Endothelial cell of umbilical vein (primary cell): ENCODE measurements around the gene PSD2. TPM values are rescaled to one million over a fixed set of nuclear protein-coding genes. Genes with fewer than 3 reads are reported as not detected.

ENCODE experiments used
- BruUV-seq: library from RNA; stranded (reverse); fragments of 400-500 nt; replicated peaks from 2 replicates; lab custom pipeline; 2021; lab: Mats Ljungman, UMichigan
- CTCF ChIA-PET: fragments of 300-600, 350-600 bp; sonication (Branson Sonifier 250); formaldehyde crosslinking; loops from one replicate; lab custom pipeline; 2021; ENCODE audit warnings: antibody characterized with exemption, inconsistent platforms; lab: Charles Lee
- POLR2A ChIA-PET: fragments of 300-600, 350-600 bp; sonication (Branson Sonifier 250); formaldehyde crosslinking; loops from one replicate; lab custom pipeline; 2021; ENCODE audit warnings: antibody characterized with exemption, inconsistent platforms; lab: Charles Lee
- DNase-seq: peaks from one replicate; pipeline ENCODE4 v3.0.0-alpha.2; 2011; ENCODE audit warnings: low read depth, low spot score
- FAIRE-seq: peaks from 2 replicates; lab custom pipeline; 2011; peaks lifted over from hg19 to GRCh38; lab: Jason Lieb, UNC
- H2AFZ ChIP-seq: 2 replicates; pipeline ENCODE4 v1.6.0; 2012; ENCODE audit warnings: low read depth, low read length, control low read depth, inconsistent platforms
- H3K27ac ChIP-seq: 2 replicates; pipeline ENCODE4 v1.5.1; 2011; ENCODE audit warnings: low read depth, mild to moderate bottlenecking, control low read depth, low read length, moderate library complexity; ENCODE audit not compliant: insufficient read depth
- H3K27me3 ChIP-seq, 2 experiments: 2 replicates each; pipeline versions ENCODE4 v1.6.0 to v1.6.1; 2011; ENCODE audit warnings: low read length in 2 of 2, mixed read lengths in 1 of 2; ENCODE audit not compliant: control insufficient read depth in 2 of 2, insufficient read depth in 2 of 2
- H3K36me3 ChIP-seq, 2 experiments: 2 replicates in 1 of 2; 3 replicates in 1 of 2; pipeline ENCODE4 v1.5.1; 2011; ENCODE audit warnings: low read length in 2 of 2, mild to moderate bottlenecking in 1 of 2, moderate library complexity in 1 of 2; ENCODE audit not compliant: control insufficient read depth in 2 of 2, insufficient read depth in 2 of 2; ENCODE audit errors: extremely low read depth in 1 of 2
- H3K4me1 ChIP-seq: 3 replicates; pipeline ENCODE4 v1.5.1; 2011; ENCODE audit warnings: mild to moderate bottlenecking, low read length; ENCODE audit not compliant: control insufficient read depth, insufficient read depth; ENCODE audit errors: extremely low read depth
- H3K4me2 ChIP-seq: 2 replicates; pipeline ENCODE4 v1.6.1; 2011; ENCODE audit warnings: low read length, control low read depth, mixed read lengths; ENCODE audit not compliant: insufficient read depth
- H3K4me3 ChIP-seq, 3 experiments: fragments of 200-600 bp in 1 of 3; sonication (generic), shearing (Covaris generic) in 1 of 3; replicated peaks in 1 of 3; 2 replicates each; pipeline ENCODE4 v1.5.1; 2011 to 2016; ENCODE audit warnings: control low read depth in 3 of 3, low read length in 3 of 3, mild to moderate bottlenecking in 2 of 3, inconsistent platforms in 1 of 3, low read depth in 1 of 3, moderate library complexity in 1 of 3; ENCODE audit not compliant: insufficient read depth in 1 of 3
- H3K79me2 ChIP-seq: 2 replicates; pipeline ENCODE4 v1.6.0; 2012; ENCODE audit warnings: low read length, inconsistent platforms; ENCODE audit not compliant: control insufficient read depth, insufficient read depth
- H3K9ac ChIP-seq: replicated peaks from 2 replicates; pipeline ENCODE3; 2011; ENCODE audit warnings: low read length, control low read depth; ENCODE audit not compliant: insufficient read depth; ENCODE audit errors: extremely low read depth
- H3K9me1 ChIP-seq: replicated peaks from 3 replicates; pipeline ENCODE4 v1.6.0; 2011; ENCODE audit warnings: mild to moderate bottlenecking, low read length; ENCODE audit not compliant: control insufficient read depth, insufficient read depth; ENCODE audit errors: extremely low read depth
- H3K9me3 ChIP-seq: replicated peaks from 2 replicates; pipeline ENCODE4 v1.5.1; 2012; ENCODE audit warnings: low read length, inconsistent platforms; ENCODE audit not compliant: control insufficient read depth, insufficient read depth
- H4K20me1 ChIP-seq: replicated peaks from 2 replicates; pipeline ENCODE3; 2011; ENCODE audit warnings: mild to moderate bottlenecking, low read length; ENCODE audit not compliant: control insufficient read depth, insufficient read depth; ENCODE audit errors: extremely low read depth
- EZH2 ChIP-seq: IDR thresholded peaks from 2 replicates; pipeline ENCODE4 v1.6.1; 2012; ENCODE audit warnings: borderline replicate concordance, low read depth, mild to moderate bottlenecking, moderate library complexity, low read length, inconsistent platforms; ENCODE audit not compliant: severe bottlenecking
- FOS ChIP-seq: IDR thresholded peaks from 2 replicates; pipeline ENCODE4 v1.6.1; 2011; ENCODE audit warnings: mild to moderate bottlenecking, low read length, moderate library complexity, borderline replicate concordance; ENCODE audit not compliant: insufficient read depth
- GATA2 ChIP-seq: IDR thresholded peaks from 2 replicates; pipeline ENCODE4 v1.7.0; 2011; ENCODE audit warnings: low read depth, mild to moderate bottlenecking, moderate library complexity, mixed read lengths, low read length; ENCODE audit not compliant: insufficient read length, insufficient read depth
- JUN ChIP-seq: IDR thresholded peaks from 2 replicates; pipeline ENCODE4 v1.6.1; 2011; ENCODE audit warnings: borderline replicate concordance, low read depth; ENCODE audit not compliant: insufficient read length, insufficient read depth
- MYC ChIP-seq: IDR thresholded peaks from one replicate; pipeline ENCODE4 v1.6.1; 2011; ENCODE audit warnings: mild to moderate bottlenecking, low read depth, low read length
- POLR2A ChIP-seq: IDR thresholded peaks from 2 replicates; pipeline ENCODE4 v1.6.1; 2012; ENCODE audit warnings: low read depth, mild to moderate bottlenecking, control low read depth, low read length
- POLR2AphosphoS5 ChIP-seq: IDR thresholded peaks from 2 replicates; pipeline ENCODE4 v1.6.1; 2012; ENCODE audit warnings: low read depth, mild to moderate bottlenecking, control low read depth, low read length, moderate library complexity; ENCODE audit not compliant: insufficient read depth
- dilution Hi-C: fragments of 300-500 bp; cut with MboI; formaldehyde crosslinking; loops from one replicate; pipeline ENCODE4 v1.15.0; 2019; ENCODE audit warnings: low sequenced_read_pairs; ENCODE audit not compliant: extremely low pct_ligation_motif_present
- intact Hi-C: fragments of 100-400 bp; cut with micrococcal nuclease; formaldehyde crosslinking; loops from one replicate; pipeline ENCODE4 v1.10.0; 2022
- polyA plus RNA-seq, 4 experiments: library from polyadenylated mRNA; depleted of rRNA in 3 of 4; stranded (reverse) in 3 of 4; unstranded in 1 of 4; fragments of >200 nt; gene quantifications; 2 replicates each; pipeline versions ENCODE4 v1.2.1 to v1.2.3, GENCODE V29; 2011 to 2012; ENCODE audit warnings: missing spikeins in 1 of 4
- total RNA-seq: library from RNA; stranded (reverse); gene quantifications from 2 replicates; pipeline ENCODE4 v1.2.3, GENCODE V29; 2021
- TF ChIP-seq, protein P1 (sequence below), 2 donors: IDR thresholded peaks; 1 replicate in 1 of 2; 2 replicates in 1 of 2; pipeline ENCODE4 v1.5.1; 2011; ENCODE audit warnings: low read length in 2 of 2, mild to moderate bottlenecking in 2 of 2, moderate library complexity in 2 of 2, control low read depth in 1 of 2, inconsistent platforms in 1 of 2, low read depth in 1 of 2; ENCODE audit not compliant: insufficient read depth in 1 of 2; ENCODE audit errors: extremely low read depth in 1 of 2
- TF ChIP-seq, protein P2 (sequence below): IDR thresholded peaks from 2 replicates; pipeline ENCODE4 v1.6.1; 2011; ENCODE audit not compliant: insufficient read depth, insufficient read length

Gene PSD2
- total and polyA plus RNA-seq, 2 donors (not counting 3 experiments of a cell fraction or from before 2014, with no cell fraction given), result not detected

DNA sequence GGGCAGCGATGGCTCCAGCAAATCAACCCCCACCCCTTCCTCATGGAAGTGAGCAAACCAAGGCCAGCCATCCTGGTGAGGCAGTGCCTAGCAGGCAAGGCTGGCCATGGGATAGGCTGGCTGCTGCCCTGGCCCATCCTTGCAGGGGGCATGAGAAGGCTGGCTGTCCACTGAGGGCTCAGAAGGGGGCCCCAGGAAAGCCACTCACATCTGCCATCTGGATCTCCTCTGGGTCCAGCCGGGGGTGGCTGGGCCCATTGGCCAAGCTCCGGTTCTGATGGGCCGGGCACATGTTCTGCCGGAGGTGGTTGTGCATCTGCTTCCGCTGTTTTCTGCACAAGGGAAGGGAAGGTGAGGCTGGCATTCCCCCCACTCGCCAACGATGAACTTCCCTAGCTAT lies 57.1 kb downstream of the PSD2 start:
- intact Hi-C loops (no loop called here), dilution Hi-C loops (no loop called here)
- Histone ChIP-seq H3K9me1 (no peaks in the 10 kb centered on the region), H3K27ac (no peak overlapping the region), H3K9me3 (no peaks in the 10 kb centered on the region), H3K9ac (no peak overlapping the region), H3K4me2 (no peak overlapping the region), H3K4me1 (no peaks in the 10 kb centered on the region), H4K20me1 (no peaks in the 10 kb centered on the region), H3K36me3 (no peaks in the 10 kb centered on the region), H3K27me3 (peaks cover 0 to 2% of the 10 kb centered on the region in 2 experiments), H3K79me2 (no peaks in the 10 kb centered on the region), H3K4me3 (no peak overlapping the region), H2AFZ (no peak overlapping the region)
- CTCF ChIA-PET, result interaction anchor here (5.0 kb wide), 1 partner anchor 65 kb away, joined by 37 read pairs; no protein-coding TSS in a partner anchor
- DNase-seq, result no peak
- POLR2A ChIA-PET, result no interaction called here
- BruUV-seq, result no TSS peak
- TF ChIP-seq, protein P1, sequence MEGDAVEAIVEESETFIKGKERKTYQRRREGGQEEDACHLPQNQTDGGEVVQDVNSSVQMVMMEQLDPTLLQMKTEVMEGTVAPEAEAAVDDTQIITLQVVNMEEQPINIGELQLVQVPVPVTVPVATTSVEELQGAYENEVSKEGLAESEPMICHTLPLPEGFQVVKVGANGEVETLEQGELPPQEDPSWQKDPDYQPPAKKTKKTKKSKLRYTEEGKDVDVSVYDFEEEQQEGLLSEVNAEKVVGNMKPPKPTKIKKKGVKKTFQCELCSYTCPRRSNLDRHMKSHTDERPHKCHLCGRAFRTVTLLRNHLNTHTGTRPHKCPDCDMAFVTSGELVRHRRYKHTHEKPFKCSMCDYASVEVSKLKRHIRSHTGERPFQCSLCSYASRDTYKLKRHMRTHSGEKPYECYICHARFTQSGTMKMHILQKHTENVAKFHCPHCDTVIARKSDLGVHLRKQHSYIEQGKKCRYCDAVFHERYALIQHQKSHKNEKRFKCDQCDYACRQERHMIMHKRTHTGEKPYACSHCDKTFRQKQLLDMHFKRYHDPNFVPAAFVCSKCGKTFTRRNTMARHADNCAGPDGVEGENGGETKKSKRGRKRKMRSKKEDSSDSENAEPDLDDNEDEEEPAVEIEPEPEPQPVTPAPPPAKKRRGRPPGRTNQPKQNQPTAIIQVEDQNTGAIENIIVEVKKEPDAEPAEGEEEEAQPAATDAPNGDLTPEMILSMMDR (IDR thresholded peaks at IDR 0.05; ENCODE audit: extremely low read depth in 1 of 2, insufficient read depth in 1 of 2, low read depth in 1 of 2, low read length in 2 of 2), result no peak
- no peak for FAIRE-seq

DNA sequence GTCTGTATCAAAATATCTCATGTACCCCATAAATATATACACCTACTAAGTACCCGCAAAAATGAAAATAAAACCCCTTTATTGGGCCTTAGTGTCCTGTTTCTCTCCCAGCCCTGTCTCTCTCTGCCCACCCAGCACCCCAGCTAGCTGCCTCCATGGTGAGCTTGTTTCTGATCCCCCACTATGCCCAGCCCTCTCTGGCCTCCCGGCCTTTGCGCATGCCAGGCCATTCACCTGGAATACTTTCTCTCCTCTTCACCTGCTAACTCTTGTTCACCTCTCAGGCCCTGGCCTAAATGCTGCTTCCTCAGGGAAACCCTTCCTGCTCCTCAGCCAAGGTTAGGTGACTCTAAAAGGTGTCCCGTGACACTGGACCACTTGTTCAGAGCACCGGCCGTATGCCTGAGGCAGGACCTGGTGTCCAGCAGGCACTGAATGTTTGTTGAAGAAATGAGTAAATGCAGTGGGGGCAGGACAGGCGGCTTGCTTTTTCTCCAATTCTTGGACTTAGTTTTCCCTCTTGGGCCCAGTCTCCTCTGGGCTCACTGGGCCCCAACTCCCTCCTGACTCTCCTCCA lies 58.5 kb downstream of the PSD2 start:
- Histone ChIP-seq H3K79me2 (no peaks in the 10 kb centered on the region), H3K36me3 (no peaks in the 10 kb centered on the region), H3K27ac (no peak overlapping the region), H2AFZ (no peak overlapping the region), H3K9ac (no peak overlapping the region), H3K4me2 (no peak overlapping the region), H3K27me3 (peaks cover 0 to 5% of the 10 kb centered on the region in 2 experiments), H4K20me1 (no peaks in the 10 kb centered on the region), H3K9me3 (no peaks in the 10 kb centered on the region), H3K4me1 (no peaks in the 10 kb centered on the region), H3K9me1 (no peaks in the 10 kb centered on the region), H3K4me3 (no peak overlapping the region)
- FAIRE-seq, result no peak
- no peak for DNase-seq
- dilution Hi-C loops, result no loop called here
- BruUV-seq, result no TSS peak
- ChIA-PET CTCF (interaction anchor here (1.3 to 1.7 kb wide), 3 partner anchors 67 to 292 kb away, joined by 5 to 10 read pairs (median 5); no protein-coding TSS in a partner anchor), POLR2A (no interaction called here)
- intact Hi-C loops, result no loop called here
- TF ChIP-seq, protein P2, sequence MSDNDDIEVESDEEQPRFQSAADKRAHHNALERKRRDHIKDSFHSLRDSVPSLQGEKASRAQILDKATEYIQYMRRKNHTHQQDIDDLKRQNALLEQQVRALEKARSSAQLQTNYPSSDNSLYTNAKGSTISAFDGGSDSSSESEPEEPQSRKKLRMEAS, result no peak
- no peak for TF ChIP-seq MYC
- no peak for TF ChIP-seq EZH2
- no peak for TF ChIP-seq POLR2AphosphoS5
- TF ChIP-seq GATA2, result no peak
- TF ChIP-seq, protein P1 (IDR thresholded peaks at IDR 0.05; ENCODE audit: extremely low read depth in 1 of 2, insufficient read depth in 1 of 2, low read depth in 1 of 2, low read length in 2 of 2), result no peak
- no peak for TF ChIP-seq FOS
- TF ChIP-seq JUN, result no peak
- TF ChIP-seq POLR2A, result no peak
